ENCODE measurements around the gene PER3.

DNA sequence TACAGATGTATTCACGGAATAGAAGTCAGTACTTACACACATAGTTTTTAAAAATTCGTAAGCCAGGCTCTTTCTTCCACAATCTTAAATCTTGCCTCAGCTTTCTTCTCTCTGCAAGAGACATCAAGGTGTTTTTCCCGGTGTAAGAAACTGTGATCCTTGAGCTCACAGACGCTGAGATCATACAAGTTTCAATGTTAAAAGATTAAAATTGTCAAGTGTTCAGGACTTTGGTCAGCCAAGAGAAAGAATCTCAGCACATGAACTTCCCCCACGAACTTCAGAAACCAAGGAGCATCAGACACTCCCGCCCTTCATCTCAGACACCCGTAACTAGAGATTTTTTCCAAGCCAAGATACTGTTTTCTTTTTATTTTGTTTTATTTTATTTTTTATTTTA, 62.6 kb downstream of the PER3 start:
- TF ChIP-seq, protein P1, sequence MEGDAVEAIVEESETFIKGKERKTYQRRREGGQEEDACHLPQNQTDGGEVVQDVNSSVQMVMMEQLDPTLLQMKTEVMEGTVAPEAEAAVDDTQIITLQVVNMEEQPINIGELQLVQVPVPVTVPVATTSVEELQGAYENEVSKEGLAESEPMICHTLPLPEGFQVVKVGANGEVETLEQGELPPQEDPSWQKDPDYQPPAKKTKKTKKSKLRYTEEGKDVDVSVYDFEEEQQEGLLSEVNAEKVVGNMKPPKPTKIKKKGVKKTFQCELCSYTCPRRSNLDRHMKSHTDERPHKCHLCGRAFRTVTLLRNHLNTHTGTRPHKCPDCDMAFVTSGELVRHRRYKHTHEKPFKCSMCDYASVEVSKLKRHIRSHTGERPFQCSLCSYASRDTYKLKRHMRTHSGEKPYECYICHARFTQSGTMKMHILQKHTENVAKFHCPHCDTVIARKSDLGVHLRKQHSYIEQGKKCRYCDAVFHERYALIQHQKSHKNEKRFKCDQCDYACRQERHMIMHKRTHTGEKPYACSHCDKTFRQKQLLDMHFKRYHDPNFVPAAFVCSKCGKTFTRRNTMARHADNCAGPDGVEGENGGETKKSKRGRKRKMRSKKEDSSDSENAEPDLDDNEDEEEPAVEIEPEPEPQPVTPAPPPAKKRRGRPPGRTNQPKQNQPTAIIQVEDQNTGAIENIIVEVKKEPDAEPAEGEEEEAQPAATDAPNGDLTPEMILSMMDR (IDR thresholded peaks at IDR 0.05; ENCODE audit: low read depth, low read length, missing input control), result no peak
- TF ChIP-seq TAF1 (conservative IDR thresholded peaks at IDR 0.05), result no peak
- no peak for TF ChIP-seq FOXA1 (IDR thresholded peaks at IDR 0.05)
- TF ChIP-seq SP1 (IDR thresholded peaks at IDR 0.05), result no peak
- TF ChIP-seq, protein P2, sequence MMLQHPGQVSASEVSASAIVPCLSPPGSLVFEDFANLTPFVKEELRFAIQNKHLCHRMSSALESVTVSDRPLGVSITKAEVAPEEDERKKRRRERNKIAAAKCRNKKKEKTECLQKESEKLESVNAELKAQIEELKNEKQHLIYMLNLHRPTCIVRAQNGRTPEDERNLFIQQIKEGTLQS (IDR thresholded peaks at IDR 0.05), result no peak
